HG03103 (cell line): Measurements from ENCODE around the gene PARP16.
"Not testable (repeated sequence)": the region's sequence is repeated elsewhere in the genome, so short reads cannot be mapped to it uniquely, and the experiment has no call there.

Experiments used
- ATAC-seq: cut with Tn5 transposase; IDR thresholded peaks from one replicate; pipeline ENCODE4 v1.9.1; 2021; ENCODE audit warnings: low read depth; ENCODE audit not compliant: unreplicated experiment

PARP16 gene

DNA sequence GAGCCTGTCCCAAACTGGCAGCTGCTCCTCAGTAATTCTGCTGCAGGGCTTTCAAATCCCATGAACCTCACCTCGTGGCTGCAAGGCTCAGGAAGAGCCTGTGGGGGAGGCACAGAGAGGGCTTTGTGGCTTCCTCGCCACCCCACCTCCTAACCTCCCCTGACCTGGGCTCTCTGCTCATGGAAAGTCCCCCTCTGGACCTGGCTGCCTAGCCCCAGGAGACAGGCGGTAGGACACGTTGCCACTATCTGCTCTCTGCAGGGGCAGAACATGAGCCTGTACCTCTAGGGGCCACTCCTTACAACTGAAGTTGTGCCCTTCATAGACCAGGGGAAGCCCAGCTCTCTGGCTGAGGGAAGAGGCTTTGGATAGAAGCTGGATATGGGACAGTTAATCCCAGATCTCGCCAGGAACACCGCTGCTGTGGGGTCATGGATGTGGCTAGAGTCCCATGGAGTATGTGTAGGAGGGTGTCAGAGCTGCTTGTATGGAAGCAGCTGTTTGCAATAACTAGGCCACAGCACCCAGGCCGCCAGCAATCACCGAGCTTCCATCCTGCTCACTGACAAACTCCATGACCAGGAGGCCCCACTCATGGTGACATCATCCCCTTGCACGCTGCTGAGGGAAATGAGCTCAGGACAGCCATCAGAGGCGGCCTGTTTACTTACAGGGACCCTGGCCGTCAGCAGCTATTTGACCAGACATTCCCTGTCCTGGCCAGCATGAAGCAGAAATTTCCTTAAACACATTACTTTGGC lies 41.4 kb downstream of the PARP16 start:
- no peak for ATAC-seq

DNA sequence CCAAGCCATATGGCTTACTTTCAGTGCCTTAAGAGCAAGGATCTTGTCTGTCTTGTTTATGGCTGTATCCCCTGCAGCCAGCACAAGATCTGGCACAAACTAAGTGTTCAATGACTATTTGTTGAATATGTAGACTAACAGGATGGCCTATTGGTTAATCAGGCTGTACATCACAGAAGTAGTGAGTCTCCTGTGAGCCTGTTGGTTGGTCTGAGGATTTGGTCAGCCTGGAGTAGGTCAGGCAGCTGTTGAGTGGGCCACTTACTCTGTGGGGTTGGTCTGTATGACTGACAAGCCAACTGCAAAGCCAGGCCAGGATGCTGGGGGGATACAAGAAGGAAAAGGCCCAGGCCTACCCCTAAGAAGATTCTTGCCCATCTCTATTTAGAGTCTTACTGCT lies 42.0 kb downstream of the PARP16 start:
- ATAC-seq, result no peak

DNA sequence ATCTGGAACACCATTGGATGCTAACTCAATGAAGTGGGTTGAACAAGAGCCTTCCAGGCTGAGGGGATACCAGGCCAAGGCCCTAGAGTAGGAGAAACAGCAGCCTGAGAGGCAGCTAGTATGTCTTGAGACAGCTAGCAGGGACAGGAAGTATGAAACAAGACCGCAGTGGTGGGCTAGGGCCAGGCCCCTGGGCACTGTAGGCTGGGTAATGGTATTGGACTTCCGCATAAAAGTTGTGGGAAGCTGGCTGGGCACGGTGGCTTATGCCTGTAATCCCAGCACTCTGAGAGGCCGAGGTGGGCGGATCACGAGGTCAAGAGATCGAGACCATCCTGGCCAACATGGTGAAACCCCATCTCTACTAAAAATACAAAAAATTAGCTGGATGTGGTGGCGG lies 50.2 kb downstream of the PARP16 start:
- not testable (repeated sequence) for ATAC-seq

DNA sequence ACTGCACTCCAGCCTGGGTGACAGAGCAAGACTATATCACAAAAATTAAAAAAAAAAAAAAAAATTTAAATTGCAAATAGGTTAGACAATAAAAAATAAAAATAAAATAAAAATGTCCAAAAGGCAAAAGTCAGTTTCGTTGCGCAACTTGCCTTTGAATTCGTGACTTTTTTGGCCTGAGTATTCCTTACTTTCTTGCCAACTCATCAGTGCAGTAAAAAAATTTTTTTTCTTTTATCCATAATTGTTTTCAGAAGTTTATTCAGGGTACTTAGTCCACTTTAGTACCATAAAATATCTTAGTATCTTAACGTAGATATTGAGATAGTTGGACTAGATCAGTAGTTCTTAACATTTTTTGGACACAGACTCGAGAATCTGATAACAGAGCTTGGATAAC lies 53.0 kb downstream of the PARP16 start:
- ATAC-seq, result no peak

DNA sequence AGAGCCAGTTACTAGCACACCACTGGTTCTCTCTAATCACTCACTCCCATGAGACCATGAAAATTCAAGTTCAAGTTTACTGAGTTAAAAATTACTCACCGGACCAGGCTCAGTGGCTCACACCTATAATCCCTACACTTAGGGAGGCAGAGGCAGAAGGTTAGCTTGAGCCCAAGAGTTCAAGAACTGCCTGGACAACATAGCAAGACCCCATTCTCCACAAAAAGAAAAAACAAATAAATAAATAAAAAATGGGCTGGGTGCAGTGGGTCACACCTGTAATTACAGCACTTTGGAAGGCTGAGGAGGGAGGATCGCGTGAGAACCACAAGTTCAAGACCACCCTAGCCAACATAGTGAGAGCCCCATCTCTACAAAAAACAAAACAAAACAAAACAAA lies 54.2 kb downstream of the PARP16 start:
- ATAC-seq, result no peak

DNA sequence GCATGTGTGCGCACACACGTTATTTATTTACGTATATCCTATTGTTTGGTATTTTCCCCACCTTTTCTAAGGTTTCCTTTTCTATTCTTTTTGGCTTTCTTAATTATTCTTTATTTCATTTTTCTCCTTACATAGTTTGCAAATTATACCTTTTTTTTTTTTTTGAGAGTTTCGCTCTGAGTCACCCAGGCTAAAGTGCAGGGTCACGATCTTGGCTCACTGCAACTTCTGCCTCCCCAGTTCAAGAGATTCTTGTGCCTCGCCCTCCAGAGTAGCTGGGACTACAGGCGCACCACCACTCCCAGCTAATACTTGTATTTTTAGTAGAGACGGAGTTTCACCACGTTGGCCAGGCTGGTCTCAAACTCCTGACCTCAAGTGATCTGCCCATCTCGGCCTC lies 55.4 kb downstream of the PARP16 start:
- ATAC-seq, result no peak

DNA sequence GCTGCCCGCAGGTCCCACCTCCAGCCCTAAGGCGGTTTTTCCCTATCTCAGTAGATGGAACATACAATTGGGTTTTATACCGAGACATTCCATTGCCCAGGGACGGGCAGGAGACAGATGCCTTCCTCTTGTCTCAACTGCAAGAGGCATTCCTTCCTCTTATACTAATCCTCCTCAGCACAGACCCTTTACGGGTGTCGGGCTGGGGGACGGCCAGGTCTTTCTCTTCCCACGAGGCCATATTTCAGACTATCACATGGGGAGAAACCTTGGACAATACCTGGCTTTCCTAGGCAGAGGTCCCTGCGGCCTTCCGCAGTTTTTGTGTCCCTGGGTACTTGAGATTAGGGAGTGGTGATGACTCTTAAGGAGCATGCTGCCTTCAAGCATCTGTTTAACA lies 59.8 kb downstream of the PARP16 start:
- not testable (repeated sequence) for ATAC-seq

DNA sequence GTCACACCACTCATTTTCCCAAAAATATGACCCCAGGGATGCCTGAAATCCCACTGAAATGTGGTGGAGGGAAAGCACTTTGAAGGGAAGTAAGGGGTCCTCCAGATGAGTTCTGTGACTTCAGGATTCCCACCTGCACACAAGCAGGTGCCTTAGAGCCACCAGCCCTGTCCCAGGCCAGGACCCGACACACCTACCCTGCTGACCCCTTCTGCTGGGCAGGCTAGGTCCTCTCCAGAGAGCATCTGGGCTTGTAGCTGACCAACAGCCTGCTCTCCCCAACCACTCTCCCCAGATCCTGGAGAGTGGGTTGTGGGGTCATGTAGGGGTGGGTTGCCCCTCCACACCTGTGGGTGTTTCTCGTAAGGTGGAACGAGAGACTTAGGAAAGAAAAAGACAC lies 60.5 kb downstream of the PARP16 start:
- ATAC-seq, result no peak

DNA sequence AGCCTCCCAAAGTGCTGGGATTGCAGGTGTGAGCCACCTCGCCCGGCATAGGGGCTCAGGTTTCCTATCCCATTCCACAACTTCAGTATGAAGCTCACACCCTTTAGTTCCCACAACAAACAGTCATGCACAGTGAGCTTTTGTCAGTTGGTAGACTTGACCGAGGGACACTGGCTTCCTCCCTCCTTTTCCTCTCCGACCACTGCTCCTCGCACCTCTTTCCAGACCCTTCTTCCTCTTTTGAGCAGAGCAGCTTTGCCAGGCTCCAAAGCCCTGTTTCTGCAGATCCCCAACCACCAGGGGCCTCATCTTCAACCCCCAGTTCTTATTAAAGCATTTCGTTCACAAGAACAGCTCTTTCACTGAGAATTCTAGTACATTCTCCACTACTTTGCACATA lies 62.7 kb downstream of the PARP16 start:
- no peak for ATAC-seq

DNA sequence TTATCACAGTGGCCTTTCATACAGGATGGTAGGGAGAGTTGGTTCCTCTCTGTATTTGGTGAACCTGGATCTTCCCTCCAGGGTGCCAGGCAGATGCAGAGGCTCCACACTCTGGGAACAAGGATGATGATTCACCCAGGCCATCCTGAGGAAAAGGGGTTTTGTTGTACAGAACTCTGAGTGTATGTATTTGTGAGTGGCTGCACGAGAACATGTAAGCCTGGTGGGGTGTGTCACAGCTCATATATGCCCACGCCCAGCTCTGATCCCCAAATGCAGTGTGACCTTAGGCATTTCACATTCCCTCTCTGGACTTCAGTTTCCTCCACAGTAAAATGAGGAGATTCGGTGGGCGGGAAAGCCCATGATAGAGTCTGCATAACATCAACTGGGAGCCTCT lies 63.8 kb downstream of the PARP16 start:
- ATAC-seq, result no peak

DNA sequence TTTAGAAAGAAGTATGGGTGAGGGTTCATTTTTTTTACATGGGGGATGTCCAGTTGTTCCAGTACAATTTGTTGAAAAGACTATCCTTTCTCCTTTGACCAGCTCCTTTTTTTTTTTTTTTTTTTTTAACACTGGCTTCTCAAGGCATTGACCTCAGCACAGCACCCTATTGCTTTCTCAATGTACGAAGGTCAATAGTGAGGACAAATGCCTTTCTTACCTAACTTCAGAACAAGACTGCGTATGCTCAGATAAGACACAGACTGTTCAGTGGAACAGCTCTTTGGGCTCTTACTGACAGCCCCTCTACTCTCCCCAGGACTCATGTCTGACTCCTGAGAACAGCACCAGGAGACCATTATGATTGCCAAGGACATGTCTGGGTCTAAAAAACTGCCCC lies 65.0 kb downstream of the PARP16 start:
- ATAC-seq, result no peak

DNA sequence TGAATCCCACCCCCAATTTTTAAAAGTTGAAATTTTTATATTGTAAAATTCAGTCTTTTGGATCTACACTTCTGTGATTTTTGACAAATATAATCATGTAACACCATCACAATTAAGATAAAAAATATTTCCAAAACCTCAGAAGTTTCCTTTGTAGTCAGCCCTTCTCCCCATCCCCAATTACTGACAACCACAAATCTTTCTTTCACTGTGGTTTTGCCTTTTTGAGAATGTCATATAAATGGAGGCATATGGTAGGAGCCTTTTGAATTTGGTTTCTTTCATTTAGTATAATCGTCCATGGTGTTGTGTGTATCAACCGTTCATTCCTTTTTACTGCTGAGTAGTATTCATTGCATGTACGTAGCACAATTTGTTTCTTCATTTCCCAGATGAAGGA lies 67.5 kb downstream of the PARP16 start:
- ATAC-seq, result no peak

DNA sequence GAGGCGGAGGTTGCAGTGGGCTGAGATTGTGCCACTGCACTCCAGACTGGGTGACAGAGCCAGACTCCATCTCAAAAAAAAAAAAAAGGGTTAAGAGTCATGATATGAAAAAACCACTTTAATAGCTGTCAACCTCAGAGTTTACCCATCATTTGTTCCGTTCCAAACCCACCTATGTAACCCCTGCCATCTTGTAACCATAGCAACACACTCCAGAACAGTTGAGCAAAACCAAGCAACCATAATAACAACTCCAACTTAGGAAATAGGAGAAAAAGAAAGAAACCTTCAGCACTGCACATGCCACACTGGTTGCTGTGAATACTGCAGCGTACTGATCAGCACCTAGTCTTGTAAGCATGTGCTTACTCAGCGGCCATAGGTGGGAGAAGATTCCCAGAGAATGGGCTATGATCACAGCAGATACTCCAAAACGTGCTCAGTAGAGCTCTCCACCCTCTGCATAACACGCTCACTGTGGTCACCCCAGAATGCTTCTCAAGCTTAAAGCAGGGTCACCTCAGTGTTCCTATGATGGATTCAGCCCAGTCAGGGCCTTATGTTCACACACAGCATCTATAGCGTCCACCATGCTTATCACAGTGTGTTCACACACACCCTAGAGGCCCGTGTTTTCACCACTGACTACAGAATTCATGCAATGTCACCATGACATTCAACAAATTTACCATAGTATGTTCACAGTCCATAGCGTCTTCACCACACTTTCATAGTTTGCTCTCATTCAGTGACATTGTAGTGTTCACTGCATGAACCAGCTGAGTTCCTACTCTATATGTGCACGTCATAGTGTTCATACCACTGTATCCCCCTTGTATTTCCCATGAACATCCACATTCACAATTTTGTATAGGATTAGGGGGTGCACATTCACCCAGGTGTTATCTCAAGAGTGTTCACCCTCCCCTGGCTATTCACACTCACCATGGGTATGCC lies 68.9 kb downstream of the PARP16 start:
- no peak for ATAC-seq

DNA sequence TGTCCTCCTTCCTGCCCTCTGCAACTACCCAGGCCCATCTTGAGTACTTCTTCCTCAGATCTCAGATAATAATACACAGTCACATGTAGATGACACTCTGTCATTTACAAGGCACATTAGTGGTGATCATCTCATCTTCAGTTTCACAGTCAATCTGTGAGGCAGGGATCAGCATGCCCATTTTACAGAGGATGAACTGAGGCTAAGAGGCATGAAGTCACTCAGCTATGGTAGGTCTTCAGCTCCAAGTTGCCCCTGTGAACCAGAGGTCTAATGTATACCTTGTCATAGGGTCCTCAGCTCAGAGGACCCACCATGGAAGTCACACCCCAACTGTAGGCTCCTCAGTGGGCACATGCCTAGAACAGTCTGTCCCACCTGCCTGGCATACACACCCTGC lies 71.2 kb downstream of the PARP16 start:
- no peak for ATAC-seq

DNA sequence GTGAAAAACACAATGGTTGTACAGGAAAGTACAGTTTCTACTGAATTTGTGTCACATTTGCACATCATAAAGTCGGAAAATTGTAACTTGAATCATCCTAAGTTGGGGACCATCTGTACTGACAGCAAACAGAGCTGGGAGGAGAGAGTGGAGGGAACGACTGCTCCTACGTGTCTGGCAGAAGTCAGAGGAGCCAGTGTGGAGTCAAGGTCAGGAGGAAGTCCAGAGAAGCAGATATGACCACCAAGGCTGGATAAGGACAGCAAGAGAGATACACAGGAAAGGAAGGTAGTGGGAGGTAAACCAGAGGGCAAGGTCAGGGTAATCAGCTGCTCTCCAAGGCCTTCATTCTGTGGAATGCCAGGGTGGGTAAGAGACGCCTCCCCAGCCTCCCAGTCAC lies 72.7 kb downstream of the PARP16 start:
- no peak for ATAC-seq

DNA sequence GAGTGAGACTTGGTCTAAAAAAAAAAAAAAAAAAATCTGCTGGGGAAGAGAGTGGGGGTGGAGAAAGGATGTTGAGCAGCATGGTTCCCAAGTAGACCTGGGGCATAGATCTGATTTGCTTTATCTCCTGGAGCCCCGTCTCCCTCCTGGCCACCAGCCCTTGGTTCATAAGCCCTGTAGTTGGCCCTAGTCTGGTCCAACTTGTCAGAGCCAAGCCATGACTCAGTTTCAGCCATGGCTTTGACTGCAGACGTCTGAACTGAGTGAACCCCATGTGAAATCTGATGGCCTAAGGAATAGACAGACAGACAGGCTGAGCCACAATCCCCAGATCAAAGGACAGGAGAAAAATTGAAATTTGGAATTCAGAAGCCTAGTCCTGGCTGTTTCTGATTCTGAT lies 73.4 kb downstream of the PARP16 start:
- ATAC-seq, result no peak

DNA sequence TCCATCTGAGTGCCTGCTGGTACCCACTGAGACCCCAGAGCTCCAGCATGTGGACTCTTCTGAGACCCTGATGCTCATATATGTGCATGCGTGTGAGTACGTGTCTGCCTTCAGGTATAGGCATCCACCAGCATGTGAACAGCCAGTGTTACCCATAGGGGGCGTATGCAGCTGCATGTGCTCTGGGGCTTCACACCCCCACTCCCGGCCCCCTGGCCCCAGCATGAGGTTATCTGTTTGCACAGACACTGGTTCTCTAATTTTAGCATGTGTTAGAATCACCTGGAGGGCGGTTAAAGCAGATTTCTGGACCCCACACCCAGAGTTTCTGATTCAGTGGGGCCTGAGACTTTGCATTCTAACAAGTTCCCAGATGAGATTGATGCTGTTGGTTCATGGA lies 74.6 kb downstream of the PARP16 start:
- ATAC-seq, result no peak

DNA sequence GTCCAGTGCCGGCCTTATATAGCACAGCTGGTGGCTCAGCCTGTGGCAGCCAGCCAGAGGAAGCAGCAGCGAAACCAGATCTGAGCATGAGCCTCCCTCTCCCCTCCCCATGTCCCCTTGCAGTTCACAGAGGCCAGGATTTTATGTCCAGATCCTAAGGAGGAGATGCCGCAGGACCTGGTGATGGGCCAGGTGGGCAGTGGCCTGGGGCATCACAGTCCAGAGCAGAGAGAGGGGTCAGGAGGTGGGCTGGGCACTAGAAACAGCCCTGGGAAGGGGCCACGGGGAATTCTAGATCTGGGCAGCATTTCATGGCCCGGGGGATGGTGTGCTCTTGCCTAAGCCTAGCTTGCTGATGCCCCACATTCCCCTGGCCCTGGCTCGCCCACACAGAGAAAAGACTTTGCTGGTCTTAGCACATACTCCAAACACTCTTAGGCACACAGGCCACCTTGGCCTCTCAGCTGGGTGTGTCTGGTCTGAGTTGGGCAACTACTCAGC lies 75.2 kb downstream of the PARP16 start:
- ATAC-seq, result no peak

DNA sequence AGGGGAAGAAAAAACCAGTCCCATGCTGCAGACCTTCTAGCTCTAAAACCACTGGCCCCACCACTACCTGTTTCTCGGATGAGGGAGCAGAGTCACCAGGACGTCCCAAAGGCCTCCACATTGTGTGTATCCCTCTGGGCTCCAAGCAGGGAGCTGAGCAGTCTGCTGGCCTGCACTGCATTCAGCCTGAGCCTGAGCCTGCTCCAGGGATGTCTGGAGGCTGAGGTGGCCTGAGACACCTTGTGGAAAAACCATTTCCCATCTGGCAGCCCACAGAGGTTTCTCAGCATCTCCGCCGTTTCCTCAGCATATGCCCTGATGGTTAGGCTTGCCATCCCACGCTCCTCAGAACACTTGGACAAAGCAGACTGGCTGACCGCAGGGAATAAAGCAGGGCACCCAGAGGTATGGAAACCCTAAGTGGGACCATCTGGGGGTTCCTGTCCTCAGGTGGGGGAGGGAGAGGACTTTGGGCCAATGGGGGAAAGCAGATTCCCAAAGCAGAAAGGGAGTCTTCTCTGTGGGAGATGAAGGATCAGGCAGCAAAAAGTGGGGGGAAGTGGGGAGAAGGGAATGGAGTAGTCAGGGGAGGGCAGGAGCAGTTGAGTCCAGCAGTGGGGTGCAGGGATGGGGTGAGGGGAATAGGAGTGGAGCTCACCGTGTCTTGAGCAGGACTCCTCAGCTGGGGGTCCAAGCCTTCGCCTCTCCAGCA lies 75.8 kb downstream of the PARP16 start, which contains the start of gene CILP:
TSS of gene CILP (minus strand) at position 704 of the 712 bp plus-strand sequence. CDS start 1,718 bp downstream, outside the sequence.
- no peak for ATAC-seq

DNA sequence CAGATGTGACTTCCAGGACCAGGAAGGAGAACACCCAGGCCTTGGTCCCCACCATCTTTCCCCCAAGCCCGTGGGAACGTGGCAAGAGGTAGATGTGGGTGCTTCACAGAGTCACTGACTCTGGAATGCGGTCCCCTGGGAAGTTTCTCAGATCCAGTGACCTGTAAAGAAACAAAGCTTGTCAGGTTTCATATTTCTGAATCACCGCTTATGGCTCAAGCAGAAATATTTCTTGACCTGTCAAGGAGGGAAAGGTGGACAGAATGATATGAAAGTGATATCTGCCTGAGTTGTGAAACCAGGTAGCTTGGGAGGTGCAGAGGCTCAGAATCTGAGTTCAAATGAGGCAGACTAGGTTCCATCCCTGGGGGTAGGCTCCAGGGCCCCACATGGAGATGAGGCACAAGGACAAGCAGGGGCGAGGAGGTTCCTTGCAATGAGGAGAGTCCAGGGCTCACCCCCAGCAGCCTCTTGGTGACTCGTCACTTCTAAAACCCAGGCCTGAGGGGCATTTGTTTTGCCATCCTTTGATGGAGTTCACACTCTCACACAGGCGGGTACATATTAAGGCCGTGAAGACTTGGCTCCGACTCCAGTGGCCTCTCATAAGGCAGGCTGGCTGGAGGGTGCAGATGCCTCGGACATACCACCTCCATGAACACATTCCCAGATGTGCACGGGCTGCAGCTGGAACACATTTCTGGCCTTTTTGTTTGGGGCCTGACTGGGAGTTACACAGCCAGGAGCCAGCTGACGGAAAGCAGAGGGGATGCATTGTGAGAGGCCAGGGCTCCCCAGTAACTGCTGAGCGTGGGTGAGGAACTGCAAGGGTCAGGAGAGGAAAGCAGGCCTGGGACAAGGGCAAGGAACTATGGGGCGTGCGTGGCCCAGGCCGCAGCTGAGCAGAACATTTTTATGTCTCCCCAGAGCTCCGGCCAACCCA lies 76.7 kb downstream of the PARP16 start:
- ATAC-seq, result no peak
